H1 (cell line): ENCODE measurements around the gene YPEL5.

ENCODE experiments used
- ATF2 ChIP-seq: IDR thresholded peaks from 2 replicates; pipeline ENCODE4 v1.6.1; 2012; ENCODE audit warnings: low read length, inconsistent platforms
- BCL11A ChIP-seq, 2 experiments: IDR thresholded peaks; one replicate each; pipeline ENCODE4 v1.6.1; 2011; ENCODE audit warnings: low read depth in 2 of 2, low read length in 2 of 2, mild to moderate bottlenecking in 2 of 2
- BRCA1 ChIP-seq: IDR thresholded peaks from 2 replicates; pipeline ENCODE4 v1.6.1; 2012; ENCODE audit warnings: low read depth, low read length, improper control_type of control experiment
- CHD7 ChIP-seq: fragments of 300-600 bp; sonication (generic); IDR thresholded peaks from 2 replicates; pipeline ENCODE4 v1.7.1; 2012; ENCODE audit warnings: low read length, moderate library complexity, mild to moderate bottlenecking, inconsistent platforms; ENCODE audit not compliant: insufficient replicate concordance
- CREB1 ChIP-seq: IDR thresholded peaks from 2 replicates; pipeline ENCODE4 v1.6.1; 2012; ENCODE audit warnings: inconsistent platforms
- CTCF ChIP-seq, 3 experiments: IDR thresholded peaks; 1 replicate in 2 of 3; 2 replicates in 1 of 3; pipeline versions ENCODE4 v1.5.1 to v1.6.1; 2011; ENCODE audit warnings: low read length in 3 of 3, mild to moderate bottlenecking in 3 of 3, inconsistent platforms in 2 of 3, low read depth in 1 of 3, moderate library complexity in 1 of 3; ENCODE audit not compliant: insufficient read depth in 1 of 3; ENCODE audit errors: control extremely low read depth in 1 of 3
- EP300 ChIP-seq, 2 experiments: IDR thresholded peaks; 1 replicate in 1 of 2; 2 replicates in 1 of 2; pipeline ENCODE4 v1.6.1; 2011 to 2012; ENCODE audit warnings: low read depth in 2 of 2, low read length in 2 of 2, mild to moderate bottlenecking in 2 of 2, borderline replicate concordance in 1 of 2, inconsistent platforms in 1 of 2, moderate library complexity in 1 of 2
- EZH2 ChIP-seq: fragments of 200-600 bp; sonication (generic); IDR thresholded peaks from 2 replicates; pipeline ENCODE4 v1.7.1; 2012; ENCODE audit warnings: low read depth, mild to moderate bottlenecking, moderate library complexity, low read length, inconsistent platforms; ENCODE audit not compliant: severe bottlenecking
- GABPA ChIP-seq: IDR thresholded peaks from 2 replicates; pipeline ENCODE4 v1.6.1; 2011; ENCODE audit warnings: mild to moderate bottlenecking, low read length, moderate library complexity, borderline replicate concordance; ENCODE audit not compliant: insufficient read depth
- NRF1 ChIP-seq: IDR thresholded peaks from 2 replicates; pipeline ENCODE4 v1.6.1; 2011; ENCODE audit warnings: mild to moderate bottlenecking, low read depth, low read length, improper control_type of control experiment
- POLR2A ChIP-seq, 2 experiments: IDR thresholded peaks; 1 replicate in 1 of 2; 2 replicates in 1 of 2; pipeline ENCODE4 v1.6.1; 2011; ENCODE audit warnings: low read depth in 2 of 2, low read length in 2 of 2, mild to moderate bottlenecking in 2 of 2; ENCODE audit errors: control extremely low read depth in 1 of 2
- TBP ChIP-seq: IDR thresholded peaks from 2 replicates; pipeline ENCODE4 v1.6.1; 2011; ENCODE audit warnings: low read depth, low read length, improper control_type of control experiment
- TCF12 ChIP-seq: IDR thresholded peaks from 2 replicates; pipeline ENCODE4 v1.6.1; 2011; ENCODE audit warnings: low read depth, mild to moderate bottlenecking, low read length
- ZNF274 ChIP-seq: IDR thresholded peaks from 2 replicates; pipeline ENCODE4 v1.7.0; 2012; ENCODE audit warnings: low read length, borderline replicate concordance; ENCODE audit errors: extremely low read depth

GRCh38 chr2:30184035-30184434 is 37.2 kb downstream of the YPEL5 start:
- no peak for TF ChIP-seq TBP
- no peak for TF ChIP-seq POLR2A (IDR thresholded peaks at IDR 0.05; ENCODE audit: control extremely low read depth in 1 of 2, low read depth in 2 of 2, low read length in 2 of 2)
- TF ChIP-seq TCF12: no peak
- TF ChIP-seq ATF2: no peak
- TF ChIP-seq BRCA1: no peak
- TF ChIP-seq EP300 (IDR thresholded peaks at IDR 0.05; ENCODE audit: borderline replicate concordance in 1 of 2, low read depth in 2 of 2, low read length in 2 of 2): no peak
- TF ChIP-seq ZNF274: no peak
- TF ChIP-seq CHD7: no peak
- no peak for TF ChIP-seq CREB1
- TF ChIP-seq BCL11A (IDR thresholded peaks at IDR 0.05; ENCODE audit: low read depth in 2 of 2, low read length in 2 of 2): no peak
- no peak for TF ChIP-seq NRF1
- TF ChIP-seq EZH2: no peak
- TF ChIP-seq CTCF (IDR thresholded peaks at IDR 0.05; ENCODE audit: control extremely low read depth in 1 of 3, insufficient read depth in 1 of 3, low read depth in 1 of 3, low read length in 3 of 3): no peak
- TF ChIP-seq GABPA: no peak
